ENCODE data around the gene PAQR4.

GRCh38 chr16:2946649-2947048 is 22.5 kb upstream of the PAQR4 start:
- TF ChIP-seq, protein P1, sequence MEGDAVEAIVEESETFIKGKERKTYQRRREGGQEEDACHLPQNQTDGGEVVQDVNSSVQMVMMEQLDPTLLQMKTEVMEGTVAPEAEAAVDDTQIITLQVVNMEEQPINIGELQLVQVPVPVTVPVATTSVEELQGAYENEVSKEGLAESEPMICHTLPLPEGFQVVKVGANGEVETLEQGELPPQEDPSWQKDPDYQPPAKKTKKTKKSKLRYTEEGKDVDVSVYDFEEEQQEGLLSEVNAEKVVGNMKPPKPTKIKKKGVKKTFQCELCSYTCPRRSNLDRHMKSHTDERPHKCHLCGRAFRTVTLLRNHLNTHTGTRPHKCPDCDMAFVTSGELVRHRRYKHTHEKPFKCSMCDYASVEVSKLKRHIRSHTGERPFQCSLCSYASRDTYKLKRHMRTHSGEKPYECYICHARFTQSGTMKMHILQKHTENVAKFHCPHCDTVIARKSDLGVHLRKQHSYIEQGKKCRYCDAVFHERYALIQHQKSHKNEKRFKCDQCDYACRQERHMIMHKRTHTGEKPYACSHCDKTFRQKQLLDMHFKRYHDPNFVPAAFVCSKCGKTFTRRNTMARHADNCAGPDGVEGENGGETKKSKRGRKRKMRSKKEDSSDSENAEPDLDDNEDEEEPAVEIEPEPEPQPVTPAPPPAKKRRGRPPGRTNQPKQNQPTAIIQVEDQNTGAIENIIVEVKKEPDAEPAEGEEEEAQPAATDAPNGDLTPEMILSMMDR (tag by site-specific recombination; IDR thresholded peaks at IDR 0.05) = no peak
- no peak for TF ChIP-seq ZBTB26 (tag by site-specific recombination; optimal IDR thresholded peaks at IDR 0.05)
- no peak for TF ChIP-seq ZNF416 (tag by site-specific recombination; IDR thresholded peaks at IDR 0.05)
- TF ChIP-seq TRIM28 (IDR thresholded peaks at IDR 0.05; ENCODE audit: borderline replicate concordance, low read length) = no peak
- no peak for TF ChIP-seq TCF7L2 (IDR thresholded peaks at IDR 0.05; ENCODE audit: borderline replicate concordance, low read depth, low read length)
- no peak for TF ChIP-seq EGR2 (tag by site-specific recombination; IDR thresholded peaks at IDR 0.05; ENCODE audit: low read depth)
- no peak for TF ChIP-seq ZNF654 (tag by site-specific recombination; IDR thresholded peaks at IDR 0.05; ENCODE audit: low read depth)
- TF ChIP-seq, protein P2, sequence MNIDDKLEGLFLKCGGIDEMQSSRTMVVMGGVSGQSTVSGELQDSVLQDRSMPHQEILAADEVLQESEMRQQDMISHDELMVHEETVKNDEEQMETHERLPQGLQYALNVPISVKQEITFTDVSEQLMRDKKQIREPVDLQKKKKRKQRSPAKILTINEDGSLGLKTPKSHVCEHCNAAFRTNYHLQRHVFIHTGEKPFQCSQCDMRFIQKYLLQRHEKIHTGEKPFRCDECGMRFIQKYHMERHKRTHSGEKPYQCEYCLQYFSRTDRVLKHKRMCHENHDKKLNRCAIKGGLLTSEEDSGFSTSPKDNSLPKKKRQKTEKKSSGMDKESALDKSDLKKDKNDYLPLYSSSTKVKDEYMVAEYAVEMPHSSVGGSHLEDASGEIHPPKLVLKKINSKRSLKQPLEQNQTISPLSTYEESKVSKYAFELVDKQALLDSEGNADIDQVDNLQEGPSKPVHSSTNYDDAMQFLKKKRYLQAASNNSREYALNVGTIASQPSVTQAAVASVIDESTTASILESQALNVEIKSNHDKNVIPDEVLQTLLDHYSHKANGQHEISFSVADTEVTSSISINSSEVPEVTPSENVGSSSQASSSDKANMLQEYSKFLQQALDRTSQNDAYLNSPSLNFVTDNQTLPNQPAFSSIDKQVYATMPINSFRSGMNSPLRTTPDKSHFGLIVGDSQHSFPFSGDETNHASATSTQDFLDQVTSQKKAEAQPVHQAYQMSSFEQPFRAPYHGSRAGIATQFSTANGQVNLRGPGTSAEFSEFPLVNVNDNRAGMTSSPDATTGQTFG (tag by site-specific recombination; IDR thresholded peaks at IDR 0.05; ENCODE audit: borderline replicate concordance) = no peak
- no peak for TF ChIP-seq ZBTB20 (tag by site-specific recombination; IDR thresholded peaks at IDR 0.05)

Measured in HEK293 (cell line).